Calu3 (cell line): ENCODE measurements around the gene NPIPB4. TPM values are rescaled to one million over a fixed set of nuclear protein-coding genes. Genes with fewer than 3 reads are reported as not detected.
"Not testable (repeated sequence)": the region's sequence is repeated elsewhere in the genome, so short reads cannot be mapped to it uniquely, and the experiment has no call there.

Experiments
- Bru-seq: library from RNA; stranded (reverse); fragments of 400-500 nt; gene quantifications from one replicate; lab custom pipeline; 2021; lab: Mats Ljungman, UMichigan
- BruChase-seq, 2 experiments: library from RNA; stranded (reverse); fragments of 400-500 nt; gene quantifications; one replicate each; lab custom pipeline; 2021; lab: Mats Ljungman, UMichigan
- BruUV-seq: library from RNA; stranded (reverse); fragments of 400-500 nt; replicated peaks from 2 replicates; lab custom pipeline; 2021; lab: Mats Ljungman, UMichigan
- CTCF ChIA-PET: fragments of 300-600 bp; sonication (Branson Sonifier 250); formaldehyde crosslinking; loops from one replicate; lab custom pipeline; 2022; ENCODE audit warnings: antibody characterized with exemption; lab: Charles Lee
- DNase-seq: peaks from one replicate; pipeline ENCODE4 v3.0.0; 2022
- H3K27ac Mint-ChIP-seq: one replicate; pipeline ENCODE4 v1.8.0; 2022; ENCODE audit warnings: mixed read lengths; ENCODE audit not compliant: unreplicated experiment
- H3K27me3 Mint-ChIP-seq: one replicate; pipeline ENCODE4 v1.8.0; 2022; ENCODE audit warnings: mixed read lengths; ENCODE audit not compliant: unreplicated experiment
- H3K36me3 Mint-ChIP-seq: one replicate; pipeline ENCODE4 v1.8.0; 2022; ENCODE audit warnings: mild to moderate bottlenecking, moderate library complexity, mixed read lengths; ENCODE audit not compliant: insufficient read depth, unreplicated experiment
- H3K4me1 Mint-ChIP-seq: one replicate; pipeline ENCODE4 v1.8.0; 2022; ENCODE audit warnings: mild to moderate bottlenecking, low read depth, mixed read lengths; ENCODE audit not compliant: unreplicated experiment
- H3K4me3 Mint-ChIP-seq: one replicate; pipeline ENCODE4 v1.8.0; 2022; ENCODE audit warnings: mild to moderate bottlenecking, low read depth, moderate library complexity, mixed read lengths; ENCODE audit not compliant: unreplicated experiment
- H3K9me3 Mint-ChIP-seq: one replicate; pipeline ENCODE4 v1.8.0; 2022; ENCODE audit warnings: low read depth, mixed read lengths; ENCODE audit not compliant: unreplicated experiment
- intact Hi-C: fragments of 100-400 bp; cut with micrococcal nuclease; formaldehyde crosslinking; loops from one replicate; pipeline ENCODE4 v1.10.0; 2022; ENCODE audit not compliant: unreplicated experiment
- long read RNA-seq: library from polyadenylated mRNA; stranded (forward); transcript quantifications from one replicate; pipeline ENCODE4 v2.0.0, GENCODE V29; 2022
- total RNA-seq: library from RNA; stranded (reverse); gene quantifications from 2 replicates; pipeline ENCODE4 v1.2.3, GENCODE V29; 2022

Gene NPIPB4
- total RNA-seq = 203 and 207 TPM in 2 replicates
- Bru-seq, nascent RNA = percentile 58 among the genes with signal in this experiment
- percentile 75 among the genes with signal in this experiment for BruChase-seq, experiment 1, labeled RNA remaining after a 6-hour chase
- percentile 74 among the genes with signal in this experiment for BruChase-seq, experiment 2, labeled RNA remaining after a 2-hour chase
- long read RNA-seq, partial matches to known transcripts = 0 of 5 reads
- long read RNA-seq, other reads (novel, unspliced or antisense) = 5 of 5 reads

GRCh38 chr16:21857656-21858055 is at the start of gene NPIPB4:
Gene NPIPB4 (minus strand): TSS chr16:21857756. CDS start chr16:21857378, 378 bp downstream.
- H3K9me3 Mint-ChIP-seq, intact Hi-C loops, H3K27me3 Mint-ChIP-seq, H3K36me3 Mint-ChIP-seq, CTCF ChIA-PET, H3K4me1 Mint-ChIP-seq, DNase-seq, H3K27ac Mint-ChIP-seq, H3K4me3 Mint-ChIP-seq, BruUV-seq: not testable (repeated sequence)

GRCh38 chr16:21898998-21899397 is 41.4 kb upstream of the NPIPB4 start:
- DNase-seq, H3K4me1 Mint-ChIP-seq, BruUV-seq, H3K9me3 Mint-ChIP-seq, H3K27me3 Mint-ChIP-seq, H3K4me3 Mint-ChIP-seq, CTCF ChIA-PET, intact Hi-C loops, H3K27ac Mint-ChIP-seq, H3K36me3 Mint-ChIP-seq: not testable (repeated sequence)

- BruUV-seq, H3K9me3 Mint-ChIP-seq, DNase-seq, H3K4me1 Mint-ChIP-seq, CTCF ChIA-PET, H3K27me3 Mint-ChIP-seq, intact Hi-C loops, H3K4me3 Mint-ChIP-seq, H3K27ac Mint-ChIP-seq, H3K36me3 Mint-ChIP-seq: not testable (repeated sequence)
These were observed 24.4 kb upstream of the NPIPB4 start for GRCh38 chr16:21881988-21882387.

GRCh38 chr16:21837186-21837585 is 20.4 kb downstream of the NPIPB4 start:
- CTCF ChIA-PET, BruUV-seq, H3K4me1 Mint-ChIP-seq, DNase-seq, H3K4me3 Mint-ChIP-seq, H3K9me3 Mint-ChIP-seq, intact Hi-C loops, H3K27me3 Mint-ChIP-seq, H3K27ac Mint-ChIP-seq, H3K36me3 Mint-ChIP-seq: not testable (repeated sequence)

GRCh38 chr16:21836334-21836733 is 21.2 kb downstream of the NPIPB4 start:
- BruUV-seq, H3K27me3 Mint-ChIP-seq, H3K4me1 Mint-ChIP-seq, CTCF ChIA-PET, intact Hi-C loops, H3K9me3 Mint-ChIP-seq, H3K36me3 Mint-ChIP-seq, H3K4me3 Mint-ChIP-seq, DNase-seq, H3K27ac Mint-ChIP-seq: not testable (repeated sequence)

- H3K27me3 Mint-ChIP-seq, H3K9me3 Mint-ChIP-seq, DNase-seq, intact Hi-C loops, H3K4me1 Mint-ChIP-seq, H3K27ac Mint-ChIP-seq, H3K36me3 Mint-ChIP-seq, CTCF ChIA-PET, H3K4me3 Mint-ChIP-seq: not testable (repeated sequence)
- BruUV-seq = TSS peak; percentile 40
These were observed 21.8 kb downstream of the NPIPB4 start for GRCh38 chr16:21835747-21836146.

- H3K27ac Mint-ChIP-seq, intact Hi-C loops, DNase-seq, H3K4me1 Mint-ChIP-seq, H3K27me3 Mint-ChIP-seq, BruUV-seq, H3K36me3 Mint-ChIP-seq, H3K9me3 Mint-ChIP-seq, H3K4me3 Mint-ChIP-seq, CTCF ChIA-PET: not testable (repeated sequence)
These were observed 23.3 kb downstream of the NPIPB4 start for GRCh38 chr16:21834211-21834610.

GRCh38 chr16:21829929-21830328 is 27.6 kb downstream of the NPIPB4 start:
- intact Hi-C loops, H3K27ac Mint-ChIP-seq, H3K9me3 Mint-ChIP-seq, H3K4me3 Mint-ChIP-seq, H3K27me3 Mint-ChIP-seq, DNase-seq, BruUV-seq, CTCF ChIA-PET, H3K4me1 Mint-ChIP-seq, H3K36me3 Mint-ChIP-seq: not testable (repeated sequence)

GRCh38 chr16:21826067-21826706 is 31.4 kb downstream of the NPIPB4 start:
- H3K4me1 Mint-ChIP-seq, H3K36me3 Mint-ChIP-seq, H3K9me3 Mint-ChIP-seq, CTCF ChIA-PET, H3K4me3 Mint-ChIP-seq, intact Hi-C loops, H3K27me3 Mint-ChIP-seq, DNase-seq, BruUV-seq, H3K27ac Mint-ChIP-seq: not testable (repeated sequence)

GRCh38 chr16:21825526-21825925 is 32.0 kb downstream of the NPIPB4 start:
- CTCF ChIA-PET, H3K4me3 Mint-ChIP-seq: not testable (repeated sequence)

More at GRCh38 chr16:21825526-21825925, 32.0 kb downstream of the NPIPB4 start:
- H3K27ac Mint-ChIP-seq, BruUV-seq, intact Hi-C loops, H3K36me3 Mint-ChIP-seq, H3K9me3 Mint-ChIP-seq, H3K4me1 Mint-ChIP-seq, H3K27me3 Mint-ChIP-seq, DNase-seq: not testable (repeated sequence)
